Suprapubic skin (tissue), 4 donors: ENCODE results near the gene HNMT. TPM values are rescaled to one million over a fixed set of nuclear protein-coding genes. Genes with fewer than 3 reads are reported as not detected.

Experiments
- DNase-seq, 2 donors: peaks; one replicate each; pipeline ENCODE4 v3.0.0-alpha.2; 2019; ENCODE audit warnings: low spot score in 2 of 2
- H3K27ac ChIP-seq: fragments of 200-600 bp; sonication (generic); one replicate; pipeline ENCODE4 v1.5.1; 2019
- H3K27me3 ChIP-seq: fragments of 200-600 bp; sonication (generic); one replicate; pipeline ENCODE4 v1.5.1; 2019
- H3K36me3 ChIP-seq: fragments of 200-600 bp; sonication (generic); one replicate; pipeline ENCODE4 v1.5.1; 2019
- H3K4me1 ChIP-seq: fragments of 200-600 bp; sonication (generic); one replicate; pipeline ENCODE4 v1.5.1; 2019
- H3K4me3 ChIP-seq: fragments of 200-600 bp; sonication (generic); one replicate; pipeline ENCODE4 v1.5.1; 2019; ENCODE audit warnings: mild to moderate bottlenecking
- H3K9me3 ChIP-seq: fragments of 200-600 bp; sonication (generic); one replicate; pipeline ENCODE4 v1.5.1; 2019
- CTCF ChIP-seq, 2 donors: fragments of 200-600 bp in 1 of 2; fragments of 450-650 bp in 1 of 2; sonication (generic) in 1 of 2; IDR thresholded peaks; one replicate each; pipeline ENCODE4 v1.5.1; 2016 to 2019; ENCODE audit warnings: antibody characterized with exemption in 2 of 2, mild to moderate bottlenecking in 1 of 2, moderate library complexity in 1 of 2
- EP300 ChIP-seq: sonication (generic); formaldehyde crosslinking; IDR thresholded peaks from one replicate; pipeline ENCODE4 v1.6.1; 2017; ENCODE audit warnings: antibody characterized with exemption
- POLR2A ChIP-seq, 2 donors: fragments of 450-650 bp; IDR thresholded peaks; one replicate each; pipeline ENCODE4 v1.6.1; 2017; ENCODE audit warnings: antibody characterized with exemption in 2 of 2, mild to moderate bottlenecking in 2 of 2, moderate library complexity in 2 of 2
- POLR2AphosphoS5 ChIP-seq, 3 donors: sonication (generic); formaldehyde crosslinking; IDR thresholded peaks; one replicate each; pipeline ENCODE4 v1.6.1; 2017; ENCODE audit warnings: antibody characterized with exemption in 3 of 3
- WGBS: methylation state at CpG from one replicate; pipeline ENCODE4 v1.1.5; 2018; 5-methylcytosine and 5-hydroxymethylcytosine counted together
- total RNA-seq, 4 donors: library from RNA; depleted of rRNA; stranded (reverse); fragments of >200 nt; gene quantifications; one replicate each; pipeline ENCODE4 v1.1.0, GENCODE V29; 2016

Gene HNMT
- total RNA-seq, 4 donors from 2014 or later, result 16.7 to 28.5 (median 19.9) TPM

GRCh38 chr2:137937778-137938177 lies 26.5 kb upstream of the HNMT start:
- no peak overlapping the region for H3K4me3 ChIP-seq
- H3K9me3 ChIP-seq, result no peaks in the 10 kb centered on the region
- no peaks in the 10 kb centered on the region for H3K4me1 ChIP-seq
- H3K36me3 ChIP-seq, result no peaks in the 10 kb centered on the region
- no peak overlapping the region for H3K27ac ChIP-seq
- no peak for TF ChIP-seq POLR2A (IDR thresholded peaks at IDR 0.05)
- TF ChIP-seq POLR2AphosphoS5 (IDR thresholded peaks at IDR 0.05), result no peak
- TF ChIP-seq EP300, result no peak
- no peak for TF ChIP-seq CTCF (IDR thresholded peaks at IDR 0.05)
- H3K27me3 ChIP-seq, result no peaks in the 10 kb centered on the region
- no peak for DNase-seq
- 64% methylated on average over 3 of the region's 3 CpGs for WGBS

GRCh38 chr2:137938204-137938603 lies 26.1 kb upstream of the HNMT start:
- TF ChIP-seq POLR2A (IDR thresholded peaks at IDR 0.05), result no peak
- no peak for TF ChIP-seq CTCF (IDR thresholded peaks at IDR 0.05)
- TF ChIP-seq POLR2AphosphoS5 (IDR thresholded peaks at IDR 0.05), result no peak
- no peak for TF ChIP-seq EP300
- H3K4me3 ChIP-seq, result no peak overlapping the region
- no peak overlapping the region for H3K27ac ChIP-seq
- H3K4me1 ChIP-seq, result no peaks in the 10 kb centered on the region
- DNase-seq, result no peak
- WGBS, result 59% methylated on average over 4 of the region's 4 CpGs
- no peaks in the 10 kb centered on the region for H3K36me3 ChIP-seq
- H3K27me3 ChIP-seq, result no peaks in the 10 kb centered on the region
- H3K9me3 ChIP-seq, result no peaks in the 10 kb centered on the region

GRCh38 chr2:137939026-137939425 lies 25.2 kb upstream of the HNMT start:
- H3K27ac ChIP-seq, result no peak overlapping the region
- H3K36me3 ChIP-seq, result no peaks in the 10 kb centered on the region
- no peaks in the 10 kb centered on the region for H3K9me3 ChIP-seq
- H3K4me3 ChIP-seq, result no peak overlapping the region
- TF ChIP-seq POLR2AphosphoS5 (IDR thresholded peaks at IDR 0.05) (no peak), CTCF (IDR thresholded peaks at IDR 0.05) (no peak), EP300 (no peak), POLR2A (IDR thresholded peaks at IDR 0.05) (no peak)
- 94% methylated on average over 1 of the region's 1 CpG for WGBS
- H3K4me1 ChIP-seq, result no peaks in the 10 kb centered on the region
- DNase-seq, result no peak
- H3K27me3 ChIP-seq, result no peaks in the 10 kb centered on the region

GRCh38 chr2:137940154-137940553 lies 24.1 kb upstream of the HNMT start:
- no peak for DNase-seq
- no peak for TF ChIP-seq CTCF (IDR thresholded peaks at IDR 0.05)
- no peak for TF ChIP-seq EP300
- TF ChIP-seq POLR2A (IDR thresholded peaks at IDR 0.05), result no peak
- TF ChIP-seq POLR2AphosphoS5 (IDR thresholded peaks at IDR 0.05), result no peak

GRCh38 chr2:137942037-137942832 lies 22.0 kb upstream of the HNMT start:
- no peak overlapping the region for H3K27ac ChIP-seq
- no peaks in the 10 kb centered on the region for H3K27me3 ChIP-seq
- WGBS, result 63% methylated on average over 3 of the region's 3 CpGs
- no peaks in the 10 kb centered on the region for H3K36me3 ChIP-seq
- H3K4me3 ChIP-seq, result no peak overlapping the region
- TF ChIP-seq POLR2AphosphoS5 (IDR thresholded peaks at IDR 0.05), result no peak
- no peak for TF ChIP-seq POLR2A (IDR thresholded peaks at IDR 0.05)
- no peak for TF ChIP-seq CTCF (IDR thresholded peaks at IDR 0.05)
- TF ChIP-seq EP300, result no peak
- no peak for DNase-seq
- no peaks in the 10 kb centered on the region for H3K9me3 ChIP-seq
- no peaks in the 10 kb centered on the region for H3K4me1 ChIP-seq

More at GRCh38 chr2:137940154-137940553, 24.1 kb upstream of the HNMT start:
- Histone ChIP-seq H3K27ac (no peak overlapping the region), H3K4me3 (no peak overlapping the region), H3K9me3 (no peaks in the 10 kb centered on the region), H3K27me3 (no peaks in the 10 kb centered on the region), H3K36me3 (no peaks in the 10 kb centered on the region), H3K4me1 (no peaks in the 10 kb centered on the region)
- WGBS, result 91% methylated on average over 4 of the region's 4 CpGs
